Activated T-cell treated with anti-CD3 and anti-CD28 coated beads, Interleukin-2, amount 50 U/mL, for 24 hours (primary cell): Measurements from ENCODE around the gene RNF40.

Experiments
- DNase-seq: peaks from one replicate; pipeline ENCODE4 v3.0.0-alpha.2; 2020
- H3K27ac Mint-ChIP-seq: 2 replicates; pipeline ENCODE4 v1.8.0; 2020; ENCODE audit warnings: mild to moderate bottlenecking, mixed read lengths
- H3K27me3 Mint-ChIP-seq: 2 replicates; pipeline ENCODE4 v1.8.0; 2020; ENCODE audit warnings: mixed read lengths
- H3K36me3 Mint-ChIP-seq: 2 replicates; pipeline ENCODE4 v1.8.0; 2020; ENCODE audit warnings: low read depth, mixed read lengths
- H3K4me1 Mint-ChIP-seq: 2 replicates; pipeline ENCODE4 v1.8.0; 2020; ENCODE audit warnings: low read depth, mixed read lengths
- H3K4me3 Mint-ChIP-seq: 2 replicates; pipeline ENCODE4 v1.8.0; 2020; ENCODE audit warnings: mild to moderate bottlenecking, moderate library complexity, mixed read lengths
- H3K9me3 Mint-ChIP-seq: 2 replicates; pipeline ENCODE4 v1.8.0; 2020; ENCODE audit warnings: mixed read lengths

The RNF40 gene

DNA sequence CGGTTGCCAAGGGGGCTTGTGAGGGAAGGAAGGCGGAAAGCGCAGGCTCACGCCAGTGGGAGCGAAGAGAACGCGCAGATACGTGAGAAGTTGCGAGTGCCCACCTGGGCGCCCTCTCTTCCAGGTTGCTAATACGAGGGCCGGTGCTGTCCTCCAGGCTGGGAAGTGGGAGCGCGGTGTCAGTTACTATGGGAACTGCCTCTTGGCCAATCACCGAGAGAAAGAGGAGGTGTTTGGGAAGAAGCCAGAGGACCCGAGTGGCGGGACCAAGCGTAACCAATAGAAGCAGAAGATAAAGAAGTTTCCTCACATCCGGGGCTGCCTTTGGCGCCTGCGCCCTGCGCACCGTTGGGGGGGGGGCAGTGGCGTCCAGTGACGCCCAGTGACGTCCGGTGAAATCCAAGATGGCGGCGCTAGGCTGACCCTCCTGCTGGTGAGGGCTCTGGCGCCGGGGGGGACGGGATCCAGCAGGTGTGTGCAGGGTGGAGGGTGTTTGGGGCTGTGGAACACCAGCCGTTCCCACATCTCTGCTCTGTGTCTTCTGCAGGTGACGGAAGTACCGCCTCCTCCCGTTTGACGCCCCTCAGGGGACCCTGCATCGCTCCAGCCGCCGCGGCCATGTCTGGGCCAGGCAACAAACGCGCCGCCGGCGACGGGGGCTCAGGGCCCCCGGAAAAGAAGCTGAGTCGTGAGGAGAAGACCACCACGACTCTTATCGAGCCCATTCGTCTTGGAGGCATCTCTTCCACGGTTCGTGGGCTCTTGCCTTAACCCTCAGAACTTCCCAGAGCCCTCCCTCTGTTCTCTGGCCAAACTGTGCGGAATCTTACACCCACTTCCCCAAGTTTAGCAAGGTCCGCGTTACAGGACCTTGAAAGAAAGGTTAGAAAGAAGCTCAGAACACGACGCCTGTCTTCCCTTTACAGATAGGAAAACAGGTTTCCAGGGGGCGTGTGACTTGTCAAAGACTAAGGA is at the start of gene RNF40, which contains the start of gene CFAP119:
Gene RNF40, plus strand, starts transcription at position 395 of the 975 bp plus-strand sequence. Its CDS starts 224 bp downstream, at position 619.
Gene CFAP119, minus strand, starts transcription at position 135 of the 975 bp plus-strand sequence. CDS start 314 bp downstream, outside the sequence.
- Mint-ChIP-seq H3K27ac (peak within 1 kb of the TSS; percentile 95), H3K4me1 (peaks cover 33% of the 10 kb centered on the region), H3K9me3 (no peaks in the 10 kb centered on the region), H3K36me3 (peaks cover 84% of the 10 kb centered on the region), H3K27me3 (no peaks in the 10 kb centered on the region), H3K4me3 (peak within 1 kb of the TSS; percentile 94)
- peak; percentile 94 for DNase-seq

DNA sequence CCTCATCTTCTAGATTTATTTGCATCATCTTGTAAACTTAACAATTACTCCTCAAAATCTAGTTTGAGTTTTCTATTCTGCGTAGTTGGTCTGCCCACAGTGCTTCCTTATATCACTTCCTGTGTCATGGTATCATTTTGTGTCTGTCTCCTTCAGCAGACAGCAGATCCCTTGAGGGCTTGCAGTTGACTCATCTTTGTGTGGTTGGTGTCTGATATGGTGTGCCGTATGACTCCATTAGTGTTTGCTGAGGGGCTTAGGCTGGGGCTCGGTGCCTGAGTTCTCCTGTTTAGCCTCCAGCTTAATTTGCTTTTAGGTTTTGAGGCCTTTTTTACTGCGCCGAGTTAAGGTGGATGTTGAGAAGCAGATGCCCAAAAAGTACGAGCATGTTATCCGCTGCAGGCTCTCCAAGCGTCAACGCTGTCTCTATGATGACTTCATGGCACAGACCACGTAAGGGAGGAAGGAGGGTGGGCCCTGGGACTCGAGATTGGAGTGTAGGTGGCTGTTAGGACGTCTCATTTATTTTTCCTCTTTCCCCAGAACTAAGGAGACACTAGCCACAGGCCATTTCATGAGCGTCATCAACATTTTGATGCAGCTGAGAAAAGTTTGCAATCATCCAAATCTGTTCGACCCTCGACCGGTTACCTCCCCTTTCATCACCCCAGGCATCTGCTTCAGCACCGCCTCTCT is 46.2 kb upstream of the RNF40 start:
- Mint-ChIP-seq H3K36me3 (peaks cover 97% of the 10 kb centered on the region), H3K27ac (peak overlapping the region; percentile 93), H3K4me1 (peaks cover 45% of the 10 kb centered on the region), H3K4me3 (peak overlapping the region; percentile 25), H3K9me3 (no peaks in the 10 kb centered on the region), H3K27me3 (no peaks in the 10 kb centered on the region)
- DNase-seq = peak; percentile 42

DNA sequence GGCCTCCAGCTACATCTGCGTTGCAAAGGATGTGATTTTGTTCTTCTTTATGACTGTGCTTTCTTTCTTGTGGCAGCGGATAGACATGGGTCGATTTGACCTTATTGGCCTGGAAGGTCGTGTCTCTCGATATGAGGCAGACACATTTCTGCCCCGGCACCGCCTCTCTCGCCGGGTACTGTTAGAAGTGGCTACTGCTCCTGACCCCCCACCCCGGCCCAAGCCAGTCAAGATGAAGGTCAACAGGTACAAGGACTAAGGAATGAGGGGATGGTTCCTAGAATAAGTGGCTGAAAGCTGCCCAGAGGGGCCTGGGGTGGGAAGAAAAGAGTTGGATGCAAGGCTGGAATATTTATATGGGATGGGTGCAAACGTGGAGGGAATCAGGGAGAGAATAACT is 42.0 kb upstream of the RNF40 start:
- peaks cover 28% of the 10 kb centered on the region for H3K4me1 Mint-ChIP-seq
- DNase-seq = no peak
- H3K36me3 Mint-ChIP-seq = peaks cover 97% of the 10 kb centered on the region
- H3K9me3 Mint-ChIP-seq = no peaks in the 10 kb centered on the region
- peak overlapping the region; percentile 42 for H3K27ac Mint-ChIP-seq
- H3K4me3 Mint-ChIP-seq = no peak overlapping the region
- H3K27me3 Mint-ChIP-seq = no peaks in the 10 kb centered on the region

DNA sequence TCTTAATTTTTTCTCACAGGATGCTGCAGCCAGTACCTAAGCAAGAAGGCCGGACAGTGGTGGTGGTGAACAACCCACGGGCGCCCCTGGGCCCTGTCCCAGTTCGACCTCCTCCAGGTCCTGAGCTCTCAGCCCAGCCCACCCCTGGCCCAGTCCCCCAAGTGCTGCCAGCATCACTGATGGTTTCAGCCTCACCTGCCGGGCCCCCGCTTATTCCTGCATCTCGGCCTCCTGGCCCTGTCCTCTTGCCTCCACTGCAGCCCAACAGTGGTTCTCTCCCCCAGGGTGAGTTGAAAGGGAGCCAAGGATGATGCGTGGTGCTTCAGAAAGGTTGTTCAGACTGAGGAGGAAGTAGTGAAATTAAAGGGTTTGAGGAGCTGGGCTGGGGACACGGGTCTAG is 41.4 kb upstream of the RNF40 start:
- Mint-ChIP-seq H3K27ac (peak overlapping the region; percentile 44), H3K4me3 (no peak overlapping the region)

DNA sequence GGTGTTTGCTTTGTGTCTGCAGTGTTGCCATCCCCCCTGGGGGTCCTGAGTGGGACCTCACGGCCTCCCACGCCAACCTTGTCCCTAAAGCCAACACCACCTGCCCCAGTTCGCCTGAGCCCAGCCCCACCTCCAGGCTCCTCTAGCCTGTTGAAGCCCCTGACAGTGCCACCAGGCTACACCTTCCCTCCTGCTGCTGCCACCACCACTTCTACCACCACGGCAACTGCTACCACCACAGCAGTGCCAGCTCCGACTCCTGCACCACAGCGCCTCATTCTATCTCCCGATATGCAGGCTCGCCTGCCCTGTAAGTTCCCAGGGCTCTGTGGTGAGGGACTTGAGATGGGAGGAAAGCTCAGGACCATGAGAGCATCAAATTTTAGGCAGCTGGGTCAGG is 41.0 kb upstream of the RNF40 start:
- Mint-ChIP-seq H3K27me3 (no peaks in the 10 kb centered on the region), H3K4me3 (no peak overlapping the region), H3K36me3 (peaks cover 97% of the 10 kb centered on the region), H3K9me3 (no peaks in the 10 kb centered on the region), H3K27ac (peak overlapping the region; percentile 44), H3K4me1 (peaks cover 22% of the 10 kb centered on the region)
- no peak for DNase-seq

More for the DNA sequence above, 41.4 kb upstream of the RNF40 start:
- peaks cover 97% of the 10 kb centered on the region for H3K36me3 Mint-ChIP-seq
- peaks cover 24% of the 10 kb centered on the region for H3K4me1 Mint-ChIP-seq
- no peak for DNase-seq
- no peaks in the 10 kb centered on the region for H3K9me3 Mint-ChIP-seq
- no peaks in the 10 kb centered on the region for H3K27me3 Mint-ChIP-seq

DNA sequence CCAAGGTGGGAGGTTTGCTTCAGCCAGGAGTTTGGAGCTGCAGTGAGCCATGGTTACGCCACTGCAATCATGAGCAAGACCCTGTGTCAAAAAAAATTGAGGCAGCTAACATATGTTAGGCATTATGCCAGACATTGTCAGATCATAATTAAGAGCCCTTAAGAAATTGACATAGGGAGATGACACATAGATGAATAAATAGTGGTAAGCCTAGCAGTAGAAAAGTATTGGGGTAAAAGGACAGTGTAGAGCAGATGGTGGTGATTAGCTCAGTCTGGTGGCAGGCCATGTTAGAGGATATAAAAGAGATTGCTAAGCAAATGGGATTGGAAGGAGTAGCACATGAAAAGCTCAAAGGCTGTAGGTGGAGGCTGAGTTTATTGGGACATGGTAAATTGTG is 40.5 kb upstream of the RNF40 start:
- Mint-ChIP-seq H3K4me3 (no peak overlapping the region), H3K36me3 (peaks cover 95% of the 10 kb centered on the region), H3K27me3 (no peaks in the 10 kb centered on the region), H3K9me3 (no peaks in the 10 kb centered on the region), H3K27ac (peak overlapping the region; percentile 44), H3K4me1 (peaks cover 18% of the 10 kb centered on the region)
- no peak for DNase-seq

DNA sequence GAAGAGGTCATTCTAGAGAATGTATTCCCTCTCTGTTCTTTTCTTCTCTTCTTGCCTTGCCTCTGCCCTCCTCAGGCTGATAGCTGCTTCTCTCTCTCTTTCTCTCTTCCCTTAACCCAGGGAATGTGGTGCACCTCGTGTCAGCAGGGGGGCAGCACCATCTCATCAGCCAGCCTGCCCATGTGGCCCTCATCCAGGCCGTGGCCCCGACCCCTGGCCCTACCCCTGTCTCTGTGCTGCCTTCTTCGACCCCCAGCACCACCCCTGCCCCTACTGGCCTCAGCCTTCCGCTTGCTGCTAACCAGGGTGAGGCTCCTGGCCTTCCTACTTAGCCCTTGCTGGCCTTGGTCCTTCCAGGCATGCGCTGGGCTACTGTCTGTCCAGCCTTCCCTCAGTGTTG is 39.7 kb upstream of the RNF40 start:
- Mint-ChIP-seq H3K4me3 (no peak overlapping the region), H3K27me3 (no peaks in the 10 kb centered on the region), H3K27ac (peak overlapping the region; percentile 73), H3K9me3 (no peaks in the 10 kb centered on the region), H3K4me1 (peaks cover 14% of the 10 kb centered on the region), H3K36me3 (peaks cover 95% of the 10 kb centered on the region)
- no peak for DNase-seq

DNA sequence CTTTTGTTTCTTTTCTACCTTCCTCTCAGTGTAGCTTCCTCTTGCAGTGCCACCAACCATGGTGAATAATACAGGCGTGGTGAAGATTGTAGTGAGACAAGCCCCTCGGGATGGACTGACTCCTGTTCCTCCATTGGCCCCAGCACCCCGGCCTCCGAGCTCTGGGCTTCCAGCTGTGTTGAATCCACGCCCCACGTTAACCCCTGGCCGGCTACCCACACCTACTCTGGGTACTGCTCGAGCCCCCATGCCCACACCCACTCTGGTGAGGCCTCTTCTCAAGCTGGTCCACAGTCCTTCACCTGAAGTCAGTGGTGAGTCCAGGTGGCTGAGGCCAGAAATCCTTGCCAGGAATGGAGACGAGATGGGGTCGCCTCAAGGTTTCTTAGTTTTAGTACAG is 39.2 kb upstream of the RNF40 start:
- Mint-ChIP-seq H3K4me1 (peaks cover 14% of the 10 kb centered on the region), H3K4me3 (no peak overlapping the region)

DNA sequence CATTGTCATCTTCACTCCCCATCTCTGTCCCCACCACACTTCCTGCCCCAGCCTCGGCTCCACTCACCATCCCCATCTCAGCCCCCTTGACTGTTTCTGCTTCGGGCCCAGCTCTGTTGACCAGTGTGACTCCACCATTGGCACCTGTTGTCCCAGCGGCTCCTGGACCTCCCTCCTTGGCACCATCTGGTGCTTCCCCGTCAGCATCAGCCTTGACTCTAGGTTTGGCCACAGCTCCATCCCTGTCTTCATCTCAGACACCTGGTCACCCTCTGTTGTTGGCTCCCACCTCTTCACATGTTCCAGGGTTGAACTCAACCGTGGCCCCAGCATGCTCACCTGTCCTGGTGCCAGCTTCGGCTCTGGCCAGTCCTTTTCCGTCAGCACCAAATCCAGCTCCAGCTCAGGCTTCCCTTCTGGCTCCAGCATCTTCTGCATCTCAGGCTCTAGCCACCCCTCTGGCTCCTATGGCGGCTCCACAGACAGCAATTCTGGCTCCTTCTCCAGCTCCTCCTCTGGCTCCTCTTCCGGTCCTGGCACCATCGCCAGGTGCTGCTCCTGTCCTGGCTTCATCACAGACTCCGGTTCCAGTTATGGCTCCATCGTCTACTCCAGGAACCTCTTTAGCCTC is 38.3 kb upstream of the RNF40 start:
- Mint-ChIP-seq H3K9me3 (no peaks in the 10 kb centered on the region), H3K27ac (peak overlapping the region; percentile 74), H3K36me3 (peaks cover 95% of the 10 kb centered on the region), H3K4me1 (peaks cover 14% of the 10 kb centered on the region), H3K27me3 (no peaks in the 10 kb centered on the region), H3K4me3 (no peak overlapping the region)
- no peak for DNase-seq

More for the DNA sequence above, 39.2 kb upstream of the RNF40 start:
- H3K27ac Mint-ChIP-seq = peak overlapping the region; percentile 74
- H3K9me3 Mint-ChIP-seq = no peaks in the 10 kb centered on the region
- H3K27me3 Mint-ChIP-seq = no peaks in the 10 kb centered on the region
- no peak for DNase-seq
- peaks cover 95% of the 10 kb centered on the region for H3K36me3 Mint-ChIP-seq

DNA sequence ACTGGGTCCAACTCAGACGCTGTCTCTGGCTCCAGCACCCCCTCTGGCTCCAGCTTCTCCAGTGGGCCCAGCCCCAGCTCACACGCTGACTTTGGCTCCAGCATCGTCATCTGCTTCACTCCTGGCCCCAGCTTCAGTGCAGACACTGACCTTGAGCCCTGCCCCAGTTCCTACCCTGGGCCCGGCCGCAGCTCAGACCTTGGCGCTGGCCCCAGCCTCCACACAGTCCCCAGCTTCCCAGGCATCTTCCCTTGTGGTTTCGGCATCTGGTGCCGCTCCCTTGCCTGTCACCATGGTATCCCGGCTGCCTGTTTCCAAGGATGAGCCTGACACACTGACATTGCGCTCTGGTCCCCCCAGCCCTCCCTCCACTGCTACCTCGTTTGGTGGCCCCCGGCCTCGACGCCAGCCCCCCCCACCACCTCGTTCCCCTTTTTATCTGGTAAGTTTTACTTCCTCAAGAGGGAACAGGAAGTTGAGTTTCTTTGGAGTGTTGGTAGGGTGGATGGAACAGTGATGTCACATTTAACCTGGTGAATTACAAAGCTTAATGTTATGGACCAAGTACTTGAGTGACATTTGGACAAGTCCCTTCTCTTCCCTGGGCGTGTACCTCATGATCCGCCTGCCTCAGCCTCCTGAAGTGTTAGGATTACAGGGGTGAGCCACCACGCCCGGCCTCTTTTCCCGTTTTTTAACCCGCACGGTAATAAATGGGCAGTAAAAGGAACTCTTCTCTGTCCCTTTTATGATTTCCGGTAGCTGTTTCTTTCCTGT is 37.3 kb upstream of the RNF40 start:
- peaks cover 98% of the 10 kb centered on the region for H3K36me3 Mint-ChIP-seq
- peaks cover 14% of the 10 kb centered on the region for H3K4me1 Mint-ChIP-seq
- no peak for DNase-seq
- H3K9me3 Mint-ChIP-seq = no peaks in the 10 kb centered on the region
- no peaks in the 10 kb centered on the region for H3K27me3 Mint-ChIP-seq
- H3K27ac Mint-ChIP-seq = peak overlapping the region; percentile 74
- H3K4me3 Mint-ChIP-seq = no peak overlapping the region

DNA sequence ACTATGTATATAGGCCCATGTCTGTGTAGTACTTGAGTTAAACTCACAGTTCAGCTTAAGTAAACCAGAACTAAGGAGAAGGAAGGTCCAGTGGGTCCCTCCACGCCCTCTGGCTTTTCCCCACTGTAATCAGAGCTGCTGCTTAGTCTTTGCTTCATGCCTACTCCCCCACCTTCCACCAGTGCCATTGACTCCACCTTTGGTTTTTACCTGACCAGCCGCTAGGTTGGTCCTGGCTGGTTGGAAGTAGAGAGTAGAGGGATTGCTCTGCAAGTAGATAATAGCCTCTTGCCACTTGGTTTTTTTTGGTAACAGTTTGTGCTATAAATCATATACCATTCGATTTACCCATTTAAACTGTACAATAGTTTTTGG is 36.7 kb upstream of the RNF40 start:
- Mint-ChIP-seq H3K9me3 (no peaks in the 10 kb centered on the region), H3K4me1 (peaks cover 15% of the 10 kb centered on the region), H3K4me3 (no peak overlapping the region), H3K27ac (peak overlapping the region; percentile 55), H3K27me3 (no peaks in the 10 kb centered on the region), H3K36me3 (peaks cover 98% of the 10 kb centered on the region)
- no peak for DNase-seq

DNA sequence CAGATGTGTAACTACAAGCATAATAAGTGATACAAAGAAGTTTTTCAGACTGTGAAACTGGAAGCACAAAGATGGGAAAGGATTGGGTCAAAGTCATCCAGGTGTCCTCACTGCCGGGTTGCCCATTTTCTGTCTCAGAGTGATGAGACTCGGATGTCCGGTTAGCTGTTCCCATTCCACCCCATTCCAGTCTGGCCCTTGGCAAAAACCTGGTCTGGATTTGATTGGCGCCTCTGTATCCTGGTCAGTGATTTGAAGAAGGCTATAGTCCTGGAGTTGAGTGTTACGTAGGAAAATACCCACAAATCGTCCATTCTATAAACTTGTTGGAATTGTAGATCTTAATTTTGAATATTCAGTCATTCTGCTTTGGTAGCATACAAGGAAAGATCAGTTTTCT is 33.8 kb upstream of the RNF40 start:
- DNase-seq = no peak
- no peak overlapping the region for H3K4me3 Mint-ChIP-seq
- H3K4me1 Mint-ChIP-seq = peaks cover 20% of the 10 kb centered on the region
- H3K27me3 Mint-ChIP-seq = no peaks in the 10 kb centered on the region
- H3K9me3 Mint-ChIP-seq = no peaks in the 10 kb centered on the region
- H3K27ac Mint-ChIP-seq = peak overlapping the region; percentile 42
- H3K36me3 Mint-ChIP-seq = peaks cover 98% of the 10 kb centered on the region

DNA sequence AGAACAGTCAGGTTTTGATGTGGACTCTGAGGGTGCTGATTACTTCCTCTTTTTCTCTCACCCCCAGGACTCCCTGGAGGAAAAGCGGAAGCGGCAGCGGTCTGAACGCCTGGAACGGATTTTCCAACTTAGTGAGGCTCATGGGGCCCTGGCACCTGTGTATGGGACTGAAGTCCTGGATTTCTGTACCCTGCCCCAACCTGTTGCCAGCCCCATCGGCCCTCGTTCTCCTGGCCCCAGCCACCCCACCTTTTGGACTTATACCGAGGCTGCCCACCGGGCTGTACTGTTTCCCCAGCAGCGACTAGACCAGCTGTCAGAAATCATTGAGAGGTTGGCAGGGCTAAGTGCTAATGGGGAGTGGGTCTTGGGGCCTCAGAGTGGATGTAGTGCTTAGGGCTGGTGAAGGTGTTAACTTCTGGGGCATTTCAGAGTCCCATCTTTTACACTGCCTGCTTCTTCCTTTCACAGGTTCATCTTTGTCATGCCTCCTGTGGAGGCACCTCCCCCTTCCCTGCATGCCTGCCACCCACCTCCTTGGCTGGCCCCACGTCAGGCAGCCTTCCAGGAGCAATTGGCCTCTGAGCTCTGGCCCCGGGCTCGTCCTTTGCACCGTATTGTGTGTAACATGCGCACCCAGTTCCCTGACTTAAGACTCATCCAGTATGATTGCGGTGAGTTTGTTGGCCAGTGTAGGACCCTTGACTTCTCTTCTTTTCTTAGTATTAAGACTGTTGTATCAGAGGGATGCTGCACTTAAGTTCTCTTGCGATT is 33.0 kb upstream of the RNF40 start:
- H3K36me3 Mint-ChIP-seq = peaks cover 98% of the 10 kb centered on the region
- no peak overlapping the region for H3K4me3 Mint-ChIP-seq
- H3K27ac Mint-ChIP-seq = no peak overlapping the region
- no peaks in the 10 kb centered on the region for H3K9me3 Mint-ChIP-seq
- no peaks in the 10 kb centered on the region for H3K27me3 Mint-ChIP-seq
- no peak for DNase-seq
- peaks cover 19% of the 10 kb centered on the region for H3K4me1 Mint-ChIP-seq
